HG02885 (cell line): ENCODE measurements around the gene VPS37C.

Experiments
- ATAC-seq: cut with Tn5 transposase; IDR thresholded peaks from one replicate; pipeline ENCODE4 v1.9.1; 2021; ENCODE audit warnings: mild to moderate bottlenecking; ENCODE audit not compliant: unreplicated experiment, poor library complexity

The VPS37C gene

DNA sequence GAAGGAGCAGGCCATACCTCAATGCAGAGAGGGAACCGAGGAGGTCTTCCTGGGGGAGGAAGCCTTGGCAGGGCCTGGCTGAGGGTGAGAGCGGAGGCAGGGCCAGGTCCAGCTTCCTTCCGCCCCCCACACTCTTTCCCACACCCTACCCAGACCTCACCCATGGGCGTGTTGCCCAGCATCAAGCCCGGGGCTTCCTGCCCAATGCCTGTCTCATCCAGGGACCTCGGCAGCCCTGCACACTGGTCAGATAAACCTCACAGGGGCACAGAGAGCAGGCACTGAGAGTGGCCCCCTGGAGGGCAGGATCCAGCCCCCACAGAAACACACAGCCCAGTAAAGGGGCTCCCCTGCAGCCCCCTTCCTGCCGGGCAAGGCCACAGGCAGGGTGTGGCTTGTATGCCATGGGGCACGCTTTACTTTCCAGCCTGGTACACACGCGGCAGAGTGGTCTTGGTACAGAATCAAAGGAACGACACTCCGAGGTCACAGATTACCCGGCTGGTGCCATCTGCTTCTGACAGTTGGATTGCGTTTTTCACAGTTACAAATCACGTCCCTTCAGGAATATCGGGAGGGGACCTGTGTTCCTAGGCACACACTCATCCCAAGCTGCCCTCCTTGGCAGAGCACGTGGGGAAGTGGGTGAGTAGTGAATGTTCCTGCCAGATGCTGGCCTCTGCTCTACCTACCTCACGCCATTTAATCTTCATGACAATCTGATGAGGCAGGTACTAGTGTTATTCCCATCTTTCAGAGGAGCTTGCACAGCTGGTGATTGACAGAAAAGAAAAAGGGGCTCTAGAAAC lies 79.0 kb downstream of the VPS37C start:
- ATAC-seq, result no peak

DNA sequence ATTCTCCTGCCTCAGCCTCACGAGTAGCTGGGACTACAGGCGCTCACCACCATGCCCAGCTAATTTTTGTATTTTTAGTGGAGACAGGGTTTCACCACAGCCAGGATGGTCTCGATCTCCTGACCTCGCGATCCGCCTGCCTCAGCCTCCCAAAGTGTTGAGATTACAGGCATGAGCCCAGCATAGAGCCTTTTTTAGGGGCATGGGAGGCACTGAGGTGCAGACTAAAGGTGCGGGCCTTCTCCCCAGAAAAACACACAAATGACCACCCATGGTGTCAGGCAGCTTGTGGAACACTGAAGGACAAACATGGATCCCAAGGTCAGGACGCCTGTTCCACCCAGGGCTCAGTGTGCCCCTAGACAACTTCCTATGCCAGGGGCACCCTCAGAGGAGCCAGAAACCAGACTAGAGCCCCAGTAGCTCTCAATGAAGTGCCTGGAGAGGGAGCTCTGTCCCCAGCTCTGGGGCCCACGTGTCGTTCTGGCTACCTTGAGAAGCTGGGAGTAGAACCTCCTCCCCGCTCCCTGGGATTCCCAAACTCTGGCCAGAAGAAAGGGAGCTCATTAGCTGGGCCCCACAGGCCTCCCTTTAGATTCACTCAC lies 80.1 kb downstream of the VPS37C start:
- ATAC-seq, result no peak

DNA sequence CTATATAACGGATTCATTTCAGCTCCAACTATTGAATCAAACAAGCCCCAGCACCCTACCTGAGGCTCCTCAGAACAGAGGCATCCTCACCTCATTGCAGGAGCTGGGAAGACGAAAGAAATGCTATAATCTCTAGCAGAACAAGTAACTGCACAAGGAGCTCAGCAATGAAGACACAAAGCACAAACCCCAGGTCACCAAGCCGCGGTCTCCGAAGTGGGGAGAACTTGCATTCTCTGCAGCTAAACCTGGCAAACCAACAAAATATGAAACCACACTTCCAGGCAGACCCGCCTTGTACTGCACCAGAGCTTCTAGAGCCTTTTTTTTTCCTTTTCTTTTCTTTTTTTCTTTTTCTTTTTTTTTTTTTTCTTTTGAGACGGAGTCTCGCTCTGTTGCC lies 80.7 kb downstream of the VPS37C start:
- ATAC-seq, result no peak
